NCI-H146 (cell line): ENCODE measurements around the gene KRTAP3-1.
A peak's percentile ranks its signal among the peaks of the same experiment; 100 is the strongest.
"Not testable (repeated sequence)": the region's sequence is repeated elsewhere in the genome, so short reads cannot be mapped to it uniquely, and the experiment has no call there.

Experiments
- DNase-seq: peaks from one replicate; lab custom pipeline; 2025; lab: John Stamatoyannopoulos, UW

Gene KRTAP3-1

DNA sequence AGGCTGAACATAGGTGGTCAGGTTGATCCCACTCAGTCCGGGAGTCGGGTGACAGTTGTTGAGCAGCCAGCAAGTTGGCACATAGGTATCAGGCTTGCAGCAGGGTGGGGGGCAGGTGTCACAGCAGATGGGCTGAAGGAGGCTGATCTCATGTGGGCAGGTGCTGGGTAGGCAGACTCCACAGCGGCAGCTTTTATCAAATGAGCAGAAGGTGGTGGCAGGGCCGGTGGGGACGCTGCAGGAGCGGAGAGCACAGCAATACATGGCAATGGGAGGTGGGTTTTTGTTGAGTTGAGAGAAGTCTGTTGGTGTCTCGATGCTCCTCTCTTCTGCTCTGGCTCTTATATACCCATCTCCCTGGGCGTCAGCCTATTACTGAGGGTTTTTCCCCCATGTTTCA is at the start of gene KRTAP3-1:
Gene KRTAP3-1 (minus strand): TSS at position 318 of the 400 bp plus-strand sequence. CDS start 54 bp downstream, at position 264.
- peak; percentile 73 for DNase-seq

DNA sequence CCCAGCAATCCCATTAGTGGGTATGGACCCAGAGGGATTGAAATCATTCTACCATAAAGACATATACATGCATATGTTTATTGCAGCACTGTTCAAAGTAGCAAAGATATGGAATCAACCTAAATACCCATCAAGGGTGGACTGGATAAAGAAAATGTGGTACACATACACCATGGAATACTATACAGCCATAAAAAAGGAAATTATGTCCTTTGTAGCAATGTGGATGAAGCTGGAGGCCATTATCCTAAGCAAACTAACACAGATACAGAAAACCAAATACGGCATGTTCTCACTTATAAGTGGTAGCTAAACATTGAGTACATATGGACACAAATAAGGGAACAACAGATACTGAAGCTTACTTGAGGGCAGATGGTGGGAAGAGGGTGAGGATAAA is 48.6 kb upstream of the KRTAP3-1 start:
- DNase-seq: no peak

DNA sequence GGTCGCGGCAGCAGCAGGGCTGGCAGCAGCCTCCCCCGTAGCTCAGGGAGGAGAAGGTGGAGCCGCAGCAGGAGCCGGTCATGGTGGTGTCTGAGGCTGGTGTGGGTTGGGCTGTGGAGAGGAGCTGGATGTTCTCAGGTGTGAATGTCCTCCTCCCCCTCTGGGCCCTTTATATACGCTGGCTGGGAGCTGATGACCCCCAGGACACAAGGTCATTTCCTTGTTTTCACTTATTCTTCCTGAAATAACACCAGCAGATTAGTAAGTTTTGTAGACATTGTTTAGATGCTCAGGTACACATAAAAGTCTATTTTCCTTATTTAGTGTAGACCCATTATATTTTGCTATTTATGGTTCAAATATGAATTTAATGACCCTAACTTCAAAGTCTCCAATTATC is 46.2 kb upstream of the KRTAP3-1 start, which contains the start of gene KRTAP2-2:
Gene KRTAP2-2 (minus strand): TSS at position 101 of the 400 bp plus-strand sequence. CDS start 19 bp downstream, at position 82.
- not testable (repeated sequence) for DNase-seq

DNA sequence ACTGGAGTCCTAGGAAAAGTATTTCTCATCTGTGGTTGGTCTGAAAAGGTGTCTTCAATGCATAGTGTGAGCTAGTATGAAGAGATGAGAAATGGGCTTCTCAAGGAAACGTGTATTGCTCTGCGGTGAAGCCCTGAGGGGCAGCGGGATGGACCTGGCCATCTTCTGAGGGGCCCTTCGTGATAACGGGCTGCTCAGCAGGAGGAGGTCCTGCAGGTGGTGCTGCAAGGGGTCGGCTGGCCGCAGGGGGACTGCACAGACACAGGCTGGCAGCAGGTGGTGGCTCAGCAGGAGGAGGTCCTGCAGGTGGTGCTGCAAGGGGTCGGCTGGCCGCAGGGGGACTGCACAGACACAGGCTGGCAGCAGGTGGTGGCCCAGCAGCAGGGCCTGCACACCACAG is 45.6 kb upstream of the KRTAP3-1 start:
- DNase-seq: not testable (repeated sequence)

DNA sequence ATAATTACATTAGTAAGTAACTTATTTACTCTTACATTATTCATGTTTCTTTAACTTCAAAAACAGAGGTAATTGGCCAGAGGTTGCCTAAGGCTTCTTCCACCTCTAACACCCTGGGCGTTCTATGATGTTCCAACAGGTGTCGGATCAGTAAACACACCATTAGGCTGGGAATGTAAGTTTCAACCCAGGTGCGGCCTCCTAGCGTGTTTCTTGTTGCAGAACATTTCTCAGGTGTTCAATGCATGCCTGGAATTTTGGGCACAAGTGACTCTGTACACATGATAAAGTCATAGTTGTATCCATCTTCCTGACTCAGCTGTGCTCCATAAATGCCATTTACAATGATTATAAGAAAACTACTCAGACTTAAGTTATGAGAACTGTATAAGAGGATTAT is 45.1 kb upstream of the KRTAP3-1 start:
- no peak for DNase-seq

DNA sequence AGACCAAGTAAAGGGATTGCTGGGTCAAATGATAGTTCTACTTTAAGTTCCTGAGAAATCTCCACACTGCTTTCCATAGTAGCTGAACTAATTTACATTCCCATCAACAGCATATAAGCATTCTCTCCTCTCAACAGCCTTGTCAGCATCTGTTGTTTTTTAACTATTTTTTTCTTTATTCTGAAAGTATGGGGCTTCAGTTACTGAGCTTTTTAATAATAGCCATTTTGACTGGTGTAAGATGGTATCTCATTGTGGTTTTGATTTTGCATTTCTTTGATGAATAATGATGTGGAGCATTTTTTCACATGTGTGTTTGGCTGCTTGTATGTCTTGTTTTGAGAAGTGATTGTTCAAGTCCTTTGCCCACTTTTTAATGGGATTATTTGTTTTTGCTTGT is 43.6 kb upstream of the KRTAP3-1 start:
- DNase-seq: no peak

DNA sequence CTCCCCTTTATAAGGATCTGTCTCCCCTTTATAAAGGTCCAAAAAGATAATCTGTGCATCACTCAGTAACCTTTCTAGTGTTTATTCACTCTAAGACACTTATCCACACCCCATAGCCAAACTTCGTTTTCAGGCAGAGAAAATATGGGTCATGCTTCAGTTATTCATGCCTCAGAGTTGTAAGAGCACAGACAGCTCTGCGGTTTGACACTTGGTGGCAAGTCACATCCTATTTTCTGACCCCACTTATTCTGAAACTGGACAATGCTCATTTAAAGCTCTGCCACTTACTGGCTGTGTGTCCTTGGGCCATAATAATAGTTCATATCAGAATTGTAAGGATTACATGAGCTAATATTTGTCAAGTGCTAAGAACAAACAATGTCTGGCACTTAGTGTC is 40.2 kb upstream of the KRTAP3-1 start:
- DNase-seq: no peak

DNA sequence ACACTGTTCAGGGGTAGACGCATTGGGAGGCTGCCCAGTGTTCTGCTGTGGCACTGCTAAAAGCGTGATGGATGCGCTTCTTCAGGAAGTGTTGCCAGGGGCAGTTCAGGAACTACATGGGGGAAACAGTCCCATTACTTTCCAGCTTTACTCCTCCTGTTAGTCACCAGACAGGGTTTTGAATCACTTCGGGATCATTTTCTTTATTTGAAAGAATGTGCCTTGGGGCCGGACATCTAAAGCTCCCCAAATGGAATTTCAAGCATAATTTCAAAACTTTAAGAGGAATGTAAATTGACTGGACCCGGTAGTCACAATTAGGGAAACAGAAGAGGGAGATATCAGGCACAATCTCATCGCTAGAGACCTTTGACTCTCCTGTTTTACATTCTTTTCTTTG is 39.5 kb upstream of the KRTAP3-1 start:
- DNase-seq: no peak

DNA sequence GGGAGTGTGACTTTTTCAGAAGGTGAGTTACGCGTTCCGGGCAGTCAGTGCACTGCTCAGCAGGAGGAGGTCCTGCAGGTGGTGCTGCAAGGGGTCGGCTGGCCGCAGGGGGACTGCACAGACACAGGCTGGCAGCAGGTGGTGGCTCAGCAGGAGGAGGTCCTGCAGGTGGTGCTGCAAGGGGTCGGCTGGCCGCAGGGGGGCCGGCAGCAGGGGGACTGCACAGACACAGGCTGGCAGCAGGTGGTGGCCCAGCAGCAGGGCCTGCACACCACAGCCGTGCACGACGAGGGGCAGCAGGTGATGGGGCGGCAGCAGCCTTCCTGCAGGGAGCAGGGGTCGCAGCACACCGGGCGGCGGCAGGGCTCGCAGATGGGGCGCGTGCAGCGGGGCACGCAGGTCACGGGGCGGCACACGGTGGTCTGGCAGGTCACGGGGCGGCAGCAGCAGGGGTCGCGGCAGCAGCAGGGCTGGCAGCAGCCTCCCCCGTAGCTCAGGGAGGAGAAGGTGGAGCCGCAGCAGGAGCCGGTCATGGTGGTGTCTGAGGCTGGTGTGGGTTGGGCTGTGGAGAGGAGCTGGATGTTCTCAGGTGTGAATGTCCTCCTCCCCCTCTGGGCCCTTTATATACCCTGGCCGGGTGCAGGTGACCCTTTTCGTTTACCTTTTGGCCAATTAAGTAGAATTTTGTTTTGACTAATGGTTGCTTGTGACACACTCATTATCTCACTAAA is 38.0 kb upstream of the KRTAP3-1 start, which contains the start of gene KRTAP2-1:
Gene KRTAP2-1 (minus strand): TSS at position 582 of the 731 bp plus-strand sequence. CDS start 49 bp downstream, at position 533.
- peak; percentile 47 for DNase-seq

DNA sequence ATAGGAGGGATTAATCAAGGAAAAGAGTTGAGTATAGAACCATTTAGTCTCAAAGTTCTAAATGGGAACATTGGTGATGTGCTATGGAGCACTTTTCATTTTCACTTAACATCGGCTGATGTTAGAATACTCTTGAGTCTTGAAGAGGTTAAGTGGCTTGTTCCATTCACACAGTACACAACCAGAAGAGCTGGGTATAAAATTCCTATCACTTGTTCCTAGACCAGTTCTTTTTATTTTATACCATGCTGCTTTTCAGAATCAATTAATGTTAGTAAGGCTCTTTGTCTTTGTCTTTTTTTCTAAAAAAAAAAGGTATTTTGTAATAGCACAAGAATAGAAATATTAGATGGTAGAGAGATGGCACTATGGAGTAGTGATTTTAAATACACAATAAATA is 34.0 kb upstream of the KRTAP3-1 start:
- DNase-seq: no peak

DNA sequence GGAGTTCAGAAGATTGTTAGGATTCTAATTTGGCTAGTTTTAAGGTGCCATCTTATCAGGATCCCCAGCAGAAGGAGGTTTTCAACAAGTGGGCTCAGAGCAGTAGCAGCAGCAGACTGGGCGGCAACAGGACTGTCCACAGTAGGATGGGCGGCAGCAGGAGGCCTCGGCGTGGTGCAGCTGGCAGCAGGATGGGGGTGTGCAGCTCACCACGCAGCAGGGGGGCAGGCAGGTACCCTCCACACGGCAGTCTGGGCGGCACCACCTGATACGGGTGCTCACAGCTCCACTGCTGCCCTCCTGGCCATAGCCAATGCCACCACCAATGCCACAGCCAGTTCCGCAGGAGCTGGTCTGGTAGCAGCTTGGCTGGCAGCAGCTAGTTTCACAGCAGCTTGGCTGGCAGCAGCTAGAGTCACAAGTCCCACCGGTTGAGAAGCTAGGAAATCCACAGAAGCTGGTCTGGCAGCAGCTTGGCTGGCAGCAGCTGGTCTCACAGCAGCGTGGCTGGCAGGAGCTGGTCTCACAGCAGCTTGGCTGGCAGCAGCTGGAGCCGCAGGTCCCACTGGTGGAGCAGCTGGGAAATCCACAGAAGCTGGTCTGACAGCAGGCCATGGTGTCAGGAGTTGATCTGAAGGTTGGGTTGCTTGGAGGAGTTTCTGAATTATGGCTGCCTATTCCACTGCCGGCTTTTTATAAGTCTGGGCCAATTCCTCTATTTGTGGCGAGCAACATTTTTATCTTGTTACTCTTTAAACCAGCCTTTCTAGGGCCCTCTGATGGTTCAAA is 32.0 kb upstream of the KRTAP3-1 start, which contains the start of gene KRTAP1-1:
Gene KRTAP1-1 (minus strand): TSS at position 668 of the 789 bp plus-strand sequence. CDS start 53 bp downstream, at position 615.
- peak; percentile 60 for DNase-seq

DNA sequence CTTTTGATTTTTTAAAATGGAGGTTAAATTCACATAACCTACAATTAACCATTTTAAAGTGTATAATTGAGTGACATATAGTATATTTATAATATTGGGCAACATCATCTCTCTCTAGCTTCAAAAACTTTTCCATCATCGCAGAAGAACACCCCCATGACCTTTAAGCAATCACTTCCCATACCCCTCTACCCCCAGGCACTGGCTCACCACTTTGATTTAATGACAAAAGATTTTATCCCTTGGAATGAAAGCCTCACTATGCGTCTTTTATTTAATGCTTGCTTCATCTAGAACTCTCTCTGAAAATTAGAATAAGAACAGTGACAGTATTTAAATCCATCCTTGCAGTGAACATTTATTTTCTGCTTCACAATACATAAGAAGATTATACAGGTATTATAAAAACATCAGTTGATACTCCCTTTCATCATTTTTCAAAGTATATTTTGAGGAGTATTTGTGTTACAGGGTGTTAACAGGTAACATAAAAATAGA is 29.0 kb upstream of the KRTAP3-1 start:
- DNase-seq: no peak

DNA sequence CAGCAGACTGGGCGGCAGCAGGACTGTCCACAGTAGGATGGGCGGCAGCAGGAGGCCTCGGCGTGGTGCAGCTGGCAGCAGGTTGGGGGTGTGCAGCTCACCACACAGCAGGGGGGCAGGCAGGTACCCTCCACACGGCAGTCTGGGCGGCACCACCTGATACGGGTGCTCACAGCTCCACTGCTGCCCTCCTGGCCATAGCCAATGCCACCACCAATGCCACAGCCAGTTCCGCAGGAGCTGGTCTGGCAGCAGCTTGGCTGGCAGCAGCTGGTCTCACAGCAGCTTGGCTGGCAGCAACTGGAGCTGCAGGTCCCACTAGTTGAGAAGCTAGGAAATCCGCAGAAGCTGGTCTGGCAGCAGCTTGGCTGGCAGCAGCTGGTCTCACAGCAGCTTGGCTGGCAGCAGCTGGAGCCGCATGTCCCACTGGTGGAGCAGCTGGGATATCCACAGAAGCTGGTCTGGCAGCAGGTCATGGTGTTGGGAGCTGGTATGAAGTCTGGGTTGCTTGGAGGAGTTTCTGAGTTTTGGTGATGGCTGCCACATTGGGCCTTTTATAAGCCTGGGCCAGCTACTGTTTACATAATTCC is 25.5 kb upstream of the KRTAP3-1 start, which contains the start of gene KRTAP1-3:
Gene KRTAP1-3 (minus strand): TSS at position 529 of the 590 bp plus-strand sequence. CDS start 53 bp downstream, at position 476.
- peak; percentile 91 for DNase-seq

DNA sequence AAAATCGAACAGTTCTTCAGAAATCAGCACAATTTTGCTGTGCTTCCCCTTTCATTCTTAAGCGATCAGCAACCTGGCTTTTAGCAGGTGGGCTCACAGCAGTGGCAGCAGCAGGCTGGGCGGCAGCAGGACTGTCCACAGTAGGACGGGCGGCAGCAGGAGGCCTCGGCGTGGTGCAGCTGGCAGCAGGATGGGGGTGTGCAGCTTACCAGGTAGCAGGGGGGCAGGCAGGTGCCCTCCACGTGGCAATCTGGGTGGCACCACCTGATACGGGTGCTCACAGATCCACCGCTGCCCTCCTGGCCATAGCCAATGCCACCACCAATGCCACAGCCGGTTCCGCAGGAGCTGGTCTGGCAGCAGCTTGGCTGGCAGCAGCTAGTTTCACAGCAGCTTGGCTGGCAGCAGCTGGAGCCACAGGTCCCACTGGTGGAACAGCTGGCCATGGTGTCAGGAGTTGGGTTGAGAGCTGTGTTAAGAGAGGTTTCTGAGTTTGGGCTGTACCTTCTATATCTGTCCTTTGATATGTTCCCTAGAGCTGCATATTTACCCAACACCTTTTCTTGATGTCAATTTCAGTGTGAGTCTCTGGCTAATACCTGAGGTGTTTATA is 20.8 kb upstream of the KRTAP3-1 start, which contains the start of gene KRTAP1-4:
Gene KRTAP1-4 (minus strand): TSS at position 563 of the 613 bp plus-strand sequence. CDS start 117 bp downstream, at position 446.
- DNase-seq: peak; percentile 39

DNA sequence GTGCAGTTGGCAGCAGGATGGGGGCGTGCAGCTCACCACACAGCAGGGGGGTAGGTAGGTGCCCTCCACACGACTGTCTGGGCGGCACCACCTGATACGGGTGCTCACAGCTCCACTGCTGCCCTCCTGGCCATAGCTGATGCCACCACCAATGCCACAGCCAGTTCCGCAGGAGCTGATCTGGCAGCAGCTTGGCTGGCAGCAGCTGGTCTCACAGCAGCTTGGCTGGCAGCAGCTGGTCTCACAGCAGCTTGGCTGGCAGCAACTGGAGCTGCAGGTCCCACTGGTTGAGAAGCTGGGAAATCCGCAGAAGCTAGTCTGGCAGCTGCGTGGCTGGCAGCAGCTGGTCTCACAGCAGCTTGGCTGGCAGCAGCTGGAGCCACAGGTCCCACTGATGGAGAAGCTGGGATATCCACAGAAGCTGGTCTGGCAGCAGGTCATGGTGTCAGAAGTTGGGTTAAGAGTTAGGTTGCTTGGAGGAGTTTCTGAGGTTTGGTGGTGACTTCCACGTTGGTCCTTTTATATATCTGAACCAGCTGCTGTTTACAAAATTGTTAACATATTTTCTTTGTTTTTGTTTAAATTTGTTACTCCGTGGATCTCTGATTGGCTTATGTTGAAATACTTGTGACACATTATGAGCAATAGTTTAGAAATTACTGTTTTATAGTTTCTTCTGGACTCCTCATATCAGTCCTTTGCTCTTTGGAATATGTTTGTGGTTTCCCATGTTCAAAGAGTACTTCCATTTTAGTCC is 18.0 kb upstream of the KRTAP3-1 start, which contains the start of gene KRTAP1-5:
Gene KRTAP1-5 (minus strand): TSS at position 494 of the 757 bp plus-strand sequence. CDS start 53 bp downstream, at position 441.
- DNase-seq: peak; percentile 12

DNA sequence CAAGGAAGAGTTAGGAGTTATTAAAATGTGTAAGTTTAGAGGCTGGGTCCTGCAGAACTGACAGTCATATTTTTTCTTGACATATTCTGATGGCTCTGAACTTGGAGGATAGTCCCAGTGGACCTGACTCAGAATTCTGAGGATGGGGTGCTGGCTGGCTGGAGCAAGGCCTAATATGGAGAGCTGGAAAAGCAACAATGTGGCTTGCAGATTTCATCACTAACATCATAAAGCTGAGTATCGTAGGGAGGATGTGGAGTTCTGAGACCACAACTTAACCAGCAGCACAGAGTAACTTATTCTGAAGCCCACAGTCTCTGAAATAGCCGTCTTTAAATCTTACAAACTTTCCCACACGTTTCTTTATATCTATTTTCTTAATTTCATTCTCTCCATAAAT is 15.8 kb upstream of the KRTAP3-1 start:
- DNase-seq: no peak

DNA sequence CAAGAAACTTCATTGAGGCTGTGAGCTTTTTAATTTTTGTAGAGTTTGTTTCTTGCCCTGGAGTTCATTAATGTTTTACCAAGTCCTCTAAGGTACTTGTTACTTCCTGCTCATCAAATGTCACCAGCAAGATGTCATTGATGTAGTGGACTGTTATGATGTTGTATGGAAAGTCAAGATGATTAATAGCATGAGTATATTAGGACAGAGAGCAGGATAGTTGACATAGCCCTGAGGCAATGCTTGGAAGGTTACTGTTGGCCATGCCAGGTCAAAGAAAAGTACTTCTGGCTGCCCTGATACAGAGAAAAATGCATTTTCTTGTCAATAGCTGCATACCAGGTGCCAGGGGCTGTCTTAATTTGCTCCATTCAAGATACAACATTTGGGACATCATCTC is 11.4 kb upstream of the KRTAP3-1 start:
- peak; percentile 86 for DNase-seq

DNA sequence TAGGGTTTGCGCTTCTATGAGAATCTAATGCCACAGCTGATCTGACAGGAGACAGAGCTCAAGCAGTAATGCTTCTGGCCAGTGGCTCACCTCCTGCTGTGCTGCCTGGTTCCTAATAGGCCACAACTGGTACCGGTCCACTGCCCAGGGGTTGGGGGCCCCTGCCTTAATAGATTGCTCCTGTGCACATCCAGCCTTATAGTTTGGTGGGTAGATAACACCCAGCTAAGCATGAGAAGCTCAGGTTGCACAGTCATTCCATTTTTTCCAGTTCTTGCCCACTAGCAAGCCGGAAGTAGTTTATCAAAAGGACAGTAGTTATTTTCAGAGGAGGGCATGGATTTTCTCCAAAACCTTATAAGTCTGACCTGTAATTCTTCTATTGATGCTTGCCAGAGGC is 10.5 kb upstream of the KRTAP3-1 start:
- DNase-seq: no peak

DNA sequence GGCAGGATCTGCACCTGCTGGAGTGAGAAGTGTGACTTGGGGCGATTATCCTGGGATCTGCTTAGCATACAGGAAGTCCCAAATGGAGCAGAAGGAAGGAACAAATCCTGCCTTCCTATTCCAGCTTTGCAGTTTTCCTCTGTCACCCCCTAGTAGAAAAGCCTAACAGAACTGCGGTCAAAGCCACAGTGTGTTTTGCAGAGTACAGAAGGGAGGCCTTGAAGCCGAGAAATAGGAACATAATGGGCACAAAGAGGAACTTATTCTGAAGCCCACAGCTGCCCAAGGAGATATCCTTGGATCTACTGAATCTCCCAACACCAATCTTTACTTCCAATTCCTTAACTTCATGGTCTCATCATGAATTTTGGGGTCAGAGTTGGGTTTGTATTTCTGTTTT is 9.6 kb upstream of the KRTAP3-1 start:
- DNase-seq: no peak

DNA sequence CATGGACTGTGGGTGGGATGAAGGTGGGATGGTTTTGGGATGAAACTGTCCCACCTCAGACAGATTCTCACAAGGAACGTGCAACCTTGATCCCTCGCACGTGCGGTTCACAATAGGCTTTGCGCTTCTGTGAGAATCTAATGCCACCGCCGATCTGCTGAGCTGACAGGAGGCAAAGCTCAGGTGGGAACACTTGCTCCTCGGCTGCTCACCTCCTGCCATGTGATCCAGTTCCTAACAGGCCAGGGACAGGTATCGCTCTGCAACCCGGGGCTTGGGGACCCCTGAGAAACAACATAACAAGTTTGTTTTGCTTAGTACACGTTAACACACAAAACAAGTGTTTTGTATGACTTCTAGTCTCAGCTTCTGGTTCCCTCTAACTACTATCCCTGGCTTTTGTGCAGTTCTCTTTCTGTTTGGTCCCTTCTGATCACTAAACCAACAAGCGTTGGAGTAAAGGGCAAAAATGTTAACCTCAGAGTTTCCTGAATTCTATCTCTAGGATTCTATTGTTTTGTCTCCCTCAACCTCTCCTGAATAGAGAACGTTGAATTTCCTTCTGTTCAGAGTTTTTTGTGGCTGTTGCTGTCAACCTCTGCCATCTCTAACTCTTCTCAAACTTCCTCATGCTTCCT is 7.8 kb upstream of the KRTAP3-1 start:
- no peak for DNase-seq
